NT2/D1 (cell line): ENCODE data around the gene SELPLG.

Experiments used
- SUZ12 ChIP-seq: IDR thresholded peaks from 2 replicates; pipeline ENCODE4 v1.6.1; 2011; ENCODE audit not compliant: insufficient read length, insufficient read depth; ENCODE audit errors: extremely low read depth
- YY1 ChIP-seq: IDR thresholded peaks from 2 replicates; pipeline ENCODE4 v1.6.1; 2011; ENCODE audit not compliant: insufficient read length, insufficient read depth

- TF ChIP-seq YY1, result no peak
- TF ChIP-seq SUZ12, result no peak
Observed at GRCh38 chr12:108602976-108603704, 30.6 kb downstream of the SELPLG start.
